Measurements from ENCODE around the gene CCT3.

Gene CCT3

DNA sequence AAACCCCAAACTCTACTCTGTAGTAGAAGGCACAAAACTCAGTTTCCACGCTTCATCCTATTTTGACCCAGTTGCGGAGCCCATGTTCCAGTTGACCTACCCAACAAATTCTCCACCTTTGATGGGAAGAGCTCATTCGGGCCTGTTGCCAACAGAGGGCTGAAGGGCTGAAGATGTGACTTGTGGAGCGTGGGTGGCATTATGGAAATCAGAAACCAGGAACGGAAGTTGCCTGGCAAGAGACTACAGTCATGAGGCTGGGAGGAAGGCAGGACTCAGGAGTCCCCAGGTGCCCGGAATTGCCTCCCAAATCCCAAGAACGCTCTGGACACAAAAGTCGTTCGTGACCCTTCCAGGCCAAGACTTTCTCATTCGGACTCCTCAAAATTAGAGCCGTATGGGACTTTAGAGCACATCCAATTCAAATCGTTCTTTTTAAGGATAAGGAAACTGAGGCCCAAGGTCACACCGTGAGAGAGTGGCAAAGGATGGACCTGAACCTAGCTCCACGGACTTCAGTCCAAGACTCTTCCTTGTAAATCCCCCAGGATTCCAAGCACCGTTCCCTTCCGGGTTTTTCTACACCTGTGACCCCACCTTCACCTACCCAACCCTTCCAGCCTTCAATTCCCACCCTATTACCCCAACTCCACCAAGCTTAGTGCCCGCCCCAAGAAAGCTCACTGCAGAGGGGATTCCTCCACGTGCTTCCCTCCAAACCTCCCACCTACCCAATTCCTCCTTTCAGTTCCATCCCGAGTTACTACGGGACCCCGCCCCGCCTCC lies 56.2 kb downstream of the CCT3 start:
- peaks cover 27% of the 10 kb centered on the region for H3K4me1 ChIP-seq (ENCODE audit: control insufficient read depth, low read length)
- peak overlapping the region; percentile 99 for H3K4me2 ChIP-seq (ENCODE audit: low read length)
- H3F3A ChIP-seq (ENCODE audit: control insufficient read depth, insufficient read depth), result no peaks in the 10 kb centered on the region
- H4K20me1 ChIP-seq (ENCODE audit: control insufficient read depth, insufficient read depth, low read depth, low read length), result peaks cover 15% of the 10 kb centered on the region; the same call in 1 of the 2 replicates
- TF ChIP-seq EZH2phosphoT487 (IDR thresholded peaks at IDR 0.05; ENCODE audit: borderline replicate concordance, low read length), result no peak
- TF ChIP-seq, protein P1, sequence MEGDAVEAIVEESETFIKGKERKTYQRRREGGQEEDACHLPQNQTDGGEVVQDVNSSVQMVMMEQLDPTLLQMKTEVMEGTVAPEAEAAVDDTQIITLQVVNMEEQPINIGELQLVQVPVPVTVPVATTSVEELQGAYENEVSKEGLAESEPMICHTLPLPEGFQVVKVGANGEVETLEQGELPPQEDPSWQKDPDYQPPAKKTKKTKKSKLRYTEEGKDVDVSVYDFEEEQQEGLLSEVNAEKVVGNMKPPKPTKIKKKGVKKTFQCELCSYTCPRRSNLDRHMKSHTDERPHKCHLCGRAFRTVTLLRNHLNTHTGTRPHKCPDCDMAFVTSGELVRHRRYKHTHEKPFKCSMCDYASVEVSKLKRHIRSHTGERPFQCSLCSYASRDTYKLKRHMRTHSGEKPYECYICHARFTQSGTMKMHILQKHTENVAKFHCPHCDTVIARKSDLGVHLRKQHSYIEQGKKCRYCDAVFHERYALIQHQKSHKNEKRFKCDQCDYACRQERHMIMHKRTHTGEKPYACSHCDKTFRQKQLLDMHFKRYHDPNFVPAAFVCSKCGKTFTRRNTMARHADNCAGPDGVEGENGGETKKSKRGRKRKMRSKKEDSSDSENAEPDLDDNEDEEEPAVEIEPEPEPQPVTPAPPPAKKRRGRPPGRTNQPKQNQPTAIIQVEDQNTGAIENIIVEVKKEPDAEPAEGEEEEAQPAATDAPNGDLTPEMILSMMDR (IDR thresholded peaks at IDR 0.05; ENCODE audit: low read depth, low read length, poor library complexity, severe bottlenecking), result no peak
- no peaks in the 10 kb centered on the region for H3K9me2 ChIP-seq (replicated peaks; ENCODE audit: control insufficient read depth, low read length)
- no peaks in the 10 kb centered on the region for H3K9me3 ChIP-seq (ENCODE audit: control insufficient read depth, insufficient read depth, low read length)
- H3K79me2 ChIP-seq (ENCODE audit: control insufficient read depth, low read length), result peaks cover 65% of the 10 kb centered on the region
- H3K36me3 ChIP-seq (ENCODE audit: control insufficient read depth, low read length), result peaks cover 53% of the 10 kb centered on the region
- peak overlapping the region; percentile 58 for H3K27ac ChIP-seq (ENCODE audit: low read depth, low read length)
- peak overlapping the region; percentile 75 for H3K4me3 ChIP-seq (ENCODE audit: low read length)
- no peaks in the 10 kb centered on the region for H3K27me3 ChIP-seq (ENCODE audit: control insufficient read depth, low read length)

DNA sequence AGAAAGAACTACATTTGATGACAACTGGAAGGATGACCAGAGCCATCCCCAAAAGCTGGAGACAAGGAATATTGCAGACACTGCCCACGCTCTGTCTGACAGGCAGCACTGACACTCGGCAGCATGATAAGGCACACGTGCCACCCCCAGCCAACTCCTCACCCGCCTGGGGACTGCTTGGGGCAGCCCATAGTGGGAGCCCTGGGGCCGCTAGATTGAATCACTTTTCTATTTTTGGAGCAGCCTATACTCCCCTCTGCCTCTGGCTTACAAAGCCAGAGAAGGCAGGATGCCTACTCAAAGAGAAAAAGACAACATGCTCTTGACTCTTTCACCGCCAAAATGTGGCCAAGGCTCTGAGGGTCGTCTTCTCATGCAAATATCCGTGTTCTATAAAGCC lies 56.8 kb downstream of the CCT3 start:
- no peaks in the 10 kb centered on the region for H3F3A ChIP-seq (ENCODE audit: control insufficient read depth, insufficient read depth)
- H3K9me3 ChIP-seq (ENCODE audit: control insufficient read depth, insufficient read depth, low read length), result no peaks in the 10 kb centered on the region
- H3K27ac ChIP-seq (ENCODE audit: low read depth, low read length), result peak overlapping the region; percentile 58
- peaks cover 57% of the 10 kb centered on the region for H3K36me3 ChIP-seq (ENCODE audit: control insufficient read depth, low read length)
- H3K9me2 ChIP-seq (replicated peaks; ENCODE audit: control insufficient read depth, low read length), result no peaks in the 10 kb centered on the region
- H3K4me2 ChIP-seq (ENCODE audit: low read length), result peak overlapping the region; percentile 99
- H3K27me3 ChIP-seq (ENCODE audit: control insufficient read depth, low read length), result no peaks in the 10 kb centered on the region
- H3K79me2 ChIP-seq (ENCODE audit: control insufficient read depth, low read length), result peaks cover 65% of the 10 kb centered on the region
- TF ChIP-seq EZH2phosphoT487 (IDR thresholded peaks at IDR 0.05; ENCODE audit: borderline replicate concordance, low read length), result no peak
- TF ChIP-seq, protein P1 (IDR thresholded peaks at IDR 0.05; ENCODE audit: low read depth, low read length, poor library complexity, severe bottlenecking), result peak; percentile 32
- H3K4me3 ChIP-seq (ENCODE audit: low read length), result peak overlapping the region; percentile 75
- peaks cover 15% of the 10 kb centered on the region; the same call in 1 of the 2 replicates for H4K20me1 ChIP-seq (ENCODE audit: control insufficient read depth, insufficient read depth, low read depth, low read length)
- H3K4me1 ChIP-seq (ENCODE audit: control insufficient read depth, low read length), result peaks cover 27% of the 10 kb centered on the region

DNA sequence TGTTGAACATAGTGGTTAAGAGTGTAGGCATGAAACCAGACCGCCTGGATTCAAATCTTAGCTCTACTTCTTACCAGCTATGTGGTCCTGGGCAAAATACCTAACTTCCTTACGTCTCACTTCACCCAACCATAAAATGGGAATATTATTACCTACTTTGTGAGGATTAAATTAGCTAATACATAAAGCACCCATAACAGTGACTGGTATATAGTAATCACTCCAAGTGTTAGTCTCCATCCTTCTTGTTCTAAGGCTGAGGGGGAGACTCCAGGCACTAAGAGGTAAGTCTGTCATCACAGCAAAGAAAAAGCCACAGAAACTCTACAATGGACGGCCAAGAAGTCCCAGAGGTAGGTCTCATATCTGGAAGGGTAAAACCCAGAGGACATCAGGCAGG lies 58.3 kb downstream of the CCT3 start:
- no peaks in the 10 kb centered on the region for H3K9me2 ChIP-seq (replicated peaks; ENCODE audit: control insufficient read depth, low read length)
- H3K4me1 ChIP-seq (ENCODE audit: control insufficient read depth, low read length), result peaks cover 27% of the 10 kb centered on the region
- peaks cover 68% of the 10 kb centered on the region for H3K36me3 ChIP-seq (ENCODE audit: control insufficient read depth, low read length)
- no peaks in the 10 kb centered on the region for H3K9me3 ChIP-seq (ENCODE audit: control insufficient read depth, insufficient read depth, low read length)
- peaks cover 65% of the 10 kb centered on the region for H3K79me2 ChIP-seq (ENCODE audit: control insufficient read depth, low read length)
- no peak overlapping the region for H3K4me3 ChIP-seq (ENCODE audit: low read length)
- TF ChIP-seq, protein P1 (IDR thresholded peaks at IDR 0.05; ENCODE audit: low read depth, low read length, poor library complexity, severe bottlenecking), result no peak
- no peak for TF ChIP-seq EZH2phosphoT487 (IDR thresholded peaks at IDR 0.05; ENCODE audit: borderline replicate concordance, low read length)
- H3F3A ChIP-seq (ENCODE audit: control insufficient read depth, insufficient read depth), result no peaks in the 10 kb centered on the region
- H3K4me2 ChIP-seq (ENCODE audit: low read length), result no peak overlapping the region
- no peak overlapping the region for H3K27ac ChIP-seq (ENCODE audit: low read depth, low read length)
- H4K20me1 ChIP-seq (ENCODE audit: control insufficient read depth, insufficient read depth, low read depth, low read length), result peaks cover 15% of the 10 kb centered on the region; the same call in 1 of the 2 replicates
- H3K27me3 ChIP-seq (ENCODE audit: control insufficient read depth, low read length), result no peaks in the 10 kb centered on the region
